Measurements from ENCODE around the gene LCTL. TPM values are rescaled to one million over a fixed set of nuclear protein-coding genes. Genes with fewer than 3 reads are reported as not detected.
"Not testable (repeated sequence)": the region's sequence is repeated elsewhere in the genome, so short reads cannot be mapped to it uniquely, and the experiment has no call there.

LCTL gene
- total and polyA plus RNA-seq, 3 donors from 2014 or later = 0.16 to 0.19 TPM; not detected in 1

- intact Hi-C loops (cut with DNase I; ENCODE audit: low total_unique reads) = no loop called here
Measured at GRCh38 chr15:66590435-66590834, 24.6 kb upstream of the LCTL start.

GRCh38 chr15:66589429-66589828, 23.6 kb upstream of the LCTL start:
- H3K4me3 ChIP-seq; intact Hi-C loops (cut with DNase I; ENCODE audit: low total_unique reads); H3K9me3 ChIP-seq; H3K27me3 ChIP-seq; DNase-seq; H3K27ac ChIP-seq; H3K36me3 ChIP-seq (ENCODE audit: low read depth, missing control alignments); H3K4me1 ChIP-seq: not testable (repeated sequence)
- 96% methylated on average over 6 of the region's 6 CpGs for WGBS, 2 donors

More at GRCh38 chr15:66590435-66590834, 24.6 kb upstream of the LCTL start:
- Histone ChIP-seq H3K27me3 (no peaks in the 10 kb centered on the region), H3K27ac (no peak overlapping the region), H3K36me3 (ENCODE audit: low read depth, missing control alignments) (no peaks in the 10 kb centered on the region), H3K4me3 (no peak overlapping the region), H3K4me1 (peaks cover 5% of the 10 kb centered on the region), H3K9me3 (no peaks in the 10 kb centered on the region)
- 86 to 93% methylated on average over 2 of the region's 2 CpGs for WGBS, 2 donors
- TF ChIP-seq, protein P1, sequence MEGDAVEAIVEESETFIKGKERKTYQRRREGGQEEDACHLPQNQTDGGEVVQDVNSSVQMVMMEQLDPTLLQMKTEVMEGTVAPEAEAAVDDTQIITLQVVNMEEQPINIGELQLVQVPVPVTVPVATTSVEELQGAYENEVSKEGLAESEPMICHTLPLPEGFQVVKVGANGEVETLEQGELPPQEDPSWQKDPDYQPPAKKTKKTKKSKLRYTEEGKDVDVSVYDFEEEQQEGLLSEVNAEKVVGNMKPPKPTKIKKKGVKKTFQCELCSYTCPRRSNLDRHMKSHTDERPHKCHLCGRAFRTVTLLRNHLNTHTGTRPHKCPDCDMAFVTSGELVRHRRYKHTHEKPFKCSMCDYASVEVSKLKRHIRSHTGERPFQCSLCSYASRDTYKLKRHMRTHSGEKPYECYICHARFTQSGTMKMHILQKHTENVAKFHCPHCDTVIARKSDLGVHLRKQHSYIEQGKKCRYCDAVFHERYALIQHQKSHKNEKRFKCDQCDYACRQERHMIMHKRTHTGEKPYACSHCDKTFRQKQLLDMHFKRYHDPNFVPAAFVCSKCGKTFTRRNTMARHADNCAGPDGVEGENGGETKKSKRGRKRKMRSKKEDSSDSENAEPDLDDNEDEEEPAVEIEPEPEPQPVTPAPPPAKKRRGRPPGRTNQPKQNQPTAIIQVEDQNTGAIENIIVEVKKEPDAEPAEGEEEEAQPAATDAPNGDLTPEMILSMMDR (IDR thresholded peaks at IDR 0.05) = no peak
- TF ChIP-seq POLR2A (IDR thresholded peaks at IDR 0.05) = no peak
- no peak for DNase-seq

DNA sequence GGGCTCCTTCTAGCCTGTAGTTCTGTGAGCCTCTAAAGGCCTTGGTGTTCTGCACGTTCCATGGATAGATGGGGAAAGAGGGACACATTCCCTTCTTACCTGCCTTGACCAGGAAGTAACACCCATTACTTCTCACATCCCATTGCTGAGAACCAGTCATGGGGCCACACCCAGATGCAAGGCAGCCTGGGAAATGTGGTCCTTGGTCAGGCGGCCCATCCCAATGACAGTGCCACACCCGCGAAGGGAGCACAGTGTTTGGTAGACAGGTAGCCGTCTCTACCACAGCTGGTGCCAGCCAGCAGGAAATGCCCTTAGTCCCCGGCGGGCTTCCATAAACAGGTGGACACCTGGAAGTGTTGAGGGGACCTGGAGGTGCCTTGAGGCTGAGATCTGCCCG, 23.2 kb upstream of the LCTL start:
- no peak for TF ChIP-seq POLR2A (IDR thresholded peaks at IDR 0.05)
- TF ChIP-seq, protein P1 (IDR thresholded peaks at IDR 0.05) = no peak
- no peaks in the 10 kb centered on the region for H3K9me3 ChIP-seq
- H3K27ac ChIP-seq = no peak overlapping the region
- DNase-seq = no peak
- H3K27me3 ChIP-seq = no peaks in the 10 kb centered on the region
- no peak overlapping the region for H3K4me3 ChIP-seq
- H3K4me1 ChIP-seq = peaks cover 5% of the 10 kb centered on the region
- intact Hi-C loops (cut with DNase I; ENCODE audit: low total_unique reads) = no loop called here
- no peaks in the 10 kb centered on the region for H3K36me3 ChIP-seq (ENCODE audit: low read depth, missing control alignments)
- WGBS, 2 donors = 85 to 93% methylated on average over 5 to 8 of the region's 8 CpGs

DNA sequence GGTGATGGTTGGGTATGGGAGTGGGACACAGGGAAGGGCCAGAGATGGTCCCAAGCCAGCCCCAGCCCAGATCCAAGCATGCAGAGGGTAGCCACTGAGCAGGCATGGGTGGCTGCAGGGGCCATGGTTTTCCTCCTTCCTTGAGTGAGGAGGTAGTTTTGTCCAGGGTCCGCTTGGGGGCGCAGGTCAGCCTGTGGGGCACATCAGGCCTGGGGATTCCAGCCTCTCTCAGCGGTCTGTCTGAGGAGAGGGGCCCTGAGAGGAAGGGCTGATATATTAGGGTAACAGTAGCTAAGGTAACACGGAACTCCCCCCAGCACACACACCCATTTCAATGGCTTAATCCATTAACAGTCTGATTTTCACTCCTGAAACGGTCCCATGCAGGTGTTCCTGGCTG, 22.7 kb upstream of the LCTL start:
- no peaks in the 10 kb centered on the region for H3K27me3 ChIP-seq
- no peak overlapping the region for H3K4me3 ChIP-seq
- no peaks in the 10 kb centered on the region for H3K36me3 ChIP-seq (ENCODE audit: low read depth, missing control alignments)
- DNase-seq = no peak
- 63 to 75% methylated on average over 5 of the region's 5 CpGs for WGBS, 2 donors
- no peaks in the 10 kb centered on the region for H3K9me3 ChIP-seq
- H3K27ac ChIP-seq = no peak overlapping the region
- intact Hi-C loops (cut with DNase I; ENCODE audit: low total_unique reads) = no loop called here
- peaks cover 5% of the 10 kb centered on the region for H3K4me1 ChIP-seq
- TF ChIP-seq, protein P1 (IDR thresholded peaks at IDR 0.05) = no peak
- no peak for TF ChIP-seq POLR2A (IDR thresholded peaks at IDR 0.05)

GRCh38 chr15:66587749-66588148, 22.0 kb upstream of the LCTL start:
- TF ChIP-seq POLR2A (IDR thresholded peaks at IDR 0.05) = no peak
- TF ChIP-seq, protein P1 (IDR thresholded peaks at IDR 0.05) = no peak
- DNase-seq = no peak
- no peaks in the 10 kb centered on the region for H3K36me3 ChIP-seq (ENCODE audit: low read depth, missing control alignments)
- 74 to 86% methylated on average over 5 of the region's 5 CpGs for WGBS, 2 donors
- intact Hi-C loops (cut with DNase I; ENCODE audit: low total_unique reads) = no loop called here
- no peak overlapping the region for H3K27ac ChIP-seq
- H3K27me3 ChIP-seq = no peaks in the 10 kb centered on the region
- H3K9me3 ChIP-seq = no peaks in the 10 kb centered on the region
- peaks cover 3% of the 10 kb centered on the region for H3K4me1 ChIP-seq
- H3K4me3 ChIP-seq = no peak overlapping the region

Measured in testis (tissue), 3 donors.